ENCODE measurements around the gene DOCK2.

Gene DOCK2

DNA sequence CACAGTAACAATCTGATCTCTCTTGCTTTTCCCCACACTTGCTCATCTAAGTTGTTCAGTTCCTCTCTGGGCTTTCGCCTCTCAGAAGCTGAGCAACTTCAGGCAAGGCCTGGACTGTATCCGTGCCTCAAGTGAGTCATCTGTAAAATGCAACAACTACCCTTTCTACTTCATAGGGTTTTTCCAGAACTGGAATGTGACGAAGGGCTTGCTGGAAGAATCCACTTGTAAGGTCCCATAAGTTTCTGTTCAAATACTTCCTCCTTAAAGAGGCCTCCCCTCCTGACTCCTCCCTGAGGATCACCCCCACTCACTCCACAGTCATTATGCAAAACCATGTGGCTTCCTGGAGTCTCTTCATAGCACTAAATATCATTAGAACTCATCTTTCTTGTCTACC, 360.7 kb downstream of the DOCK2 start:
- H4K20me1 ChIP-seq (ENCODE audit: control insufficient read depth, insufficient read depth, low read depth, low read length): no peaks in the 10 kb centered on the region
- H3F3A ChIP-seq (ENCODE audit: control insufficient read depth, insufficient read depth): no peaks in the 10 kb centered on the region
- no peaks in the 10 kb centered on the region for H3K27me3 ChIP-seq (ENCODE audit: control insufficient read depth, low read length)
- H3K9me3 ChIP-seq (ENCODE audit: control insufficient read depth, insufficient read depth, low read length): no peaks in the 10 kb centered on the region
- H3K4me1 ChIP-seq (ENCODE audit: control insufficient read depth, low read length): peaks cover 17% of the 10 kb centered on the region
- H3K9me2 ChIP-seq (replicated peaks; ENCODE audit: control insufficient read depth, low read length): no peaks in the 10 kb centered on the region
- peak overlapping the region; percentile 38 for H3K4me2 ChIP-seq (ENCODE audit: low read length)
- H3K36me3 ChIP-seq (ENCODE audit: control insufficient read depth, low read length): peaks cover 63% of the 10 kb centered on the region
- TF ChIP-seq CTCF (IDR thresholded peaks at IDR 0.05; ENCODE audit: low read depth, low read length, poor library complexity, severe bottlenecking): no peak
- no peak for TF ChIP-seq EZH2phosphoT487 (IDR thresholded peaks at IDR 0.05; ENCODE audit: borderline replicate concordance, low read length)
- H3K79me2 ChIP-seq (ENCODE audit: control insufficient read depth, low read length): no peaks in the 10 kb centered on the region
- 0 out of 2 replicates have a peak overlapping the region, but pooled peaks have one; percentile 1 for H3K4me3 ChIP-seq (ENCODE audit: low read length)
- H3K27ac ChIP-seq (ENCODE audit: low read depth, low read length): peak overlapping the region; percentile 20

- Histone ChIP-seq H3K9me3 (ENCODE audit: control insufficient read depth, insufficient read depth, low read length) (no peaks in the 10 kb centered on the region), H3K4me1 (ENCODE audit: control insufficient read depth, low read length) (peaks cover 17% of the 10 kb centered on the region), H3K79me2 (ENCODE audit: control insufficient read depth, low read length) (no peaks in the 10 kb centered on the region), H3K27me3 (ENCODE audit: control insufficient read depth, low read length) (no peaks in the 10 kb centered on the region), H3F3A (ENCODE audit: control insufficient read depth, insufficient read depth) (no peaks in the 10 kb centered on the region), H3K4me3 (ENCODE audit: low read length) (no peak overlapping the region), H3K4me2 (ENCODE audit: low read length) (no peak overlapping the region), H4K20me1 (ENCODE audit: control insufficient read depth, insufficient read depth, low read depth, low read length) (no peaks in the 10 kb centered on the region), H3K9me2 (replicated peaks; ENCODE audit: control insufficient read depth, low read length) (no peaks in the 10 kb centered on the region), H3K27ac (ENCODE audit: low read depth, low read length) (no peak overlapping the region), H3K36me3 (ENCODE audit: control insufficient read depth, low read length) (peaks cover 59% of the 10 kb centered on the region)
- TF ChIP-seq CTCF (IDR thresholded peaks at IDR 0.05; ENCODE audit: low read depth, low read length, poor library complexity, severe bottlenecking): no peak
- TF ChIP-seq EZH2phosphoT487 (IDR thresholded peaks at IDR 0.05; ENCODE audit: borderline replicate concordance, low read length): no peak
These were observed 362.5 kb downstream of the DOCK2 start for GRCh38 chr5:169999621-170000020.

DNA sequence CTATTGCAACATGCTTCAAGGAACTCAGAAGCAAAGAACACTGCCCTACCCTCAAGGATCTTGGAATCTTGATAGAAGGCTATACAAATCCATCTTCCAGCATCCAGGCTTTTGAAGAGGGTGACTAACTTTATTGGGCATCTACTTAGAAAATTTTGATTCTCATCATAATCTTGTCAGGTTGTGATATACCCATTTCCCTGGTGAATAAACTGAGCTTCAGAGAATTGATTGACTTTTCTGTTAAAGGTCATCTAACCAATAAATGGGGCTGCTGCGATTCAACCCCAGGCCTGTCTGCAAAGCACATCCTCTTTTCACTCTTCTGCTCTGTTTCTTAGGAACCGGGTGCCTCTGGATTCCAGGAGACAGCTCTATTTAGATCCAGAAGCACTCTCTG, 363.1 kb downstream of the DOCK2 start:
- Histone ChIP-seq H3F3A (ENCODE audit: control insufficient read depth, insufficient read depth) (no peaks in the 10 kb centered on the region), H3K4me2 (ENCODE audit: low read length) (no peak overlapping the region)

More for the DNA sequence above, 363.1 kb downstream of the DOCK2 start:
- no peaks in the 10 kb centered on the region for H3K9me3 ChIP-seq (ENCODE audit: control insufficient read depth, insufficient read depth, low read length)
- H3K27ac ChIP-seq (ENCODE audit: low read depth, low read length): no peak overlapping the region
- no peak for TF ChIP-seq CTCF (IDR thresholded peaks at IDR 0.05; ENCODE audit: low read depth, low read length, poor library complexity, severe bottlenecking)
- TF ChIP-seq EZH2phosphoT487 (IDR thresholded peaks at IDR 0.05; ENCODE audit: borderline replicate concordance, low read length): no peak
- H3K4me1 ChIP-seq (ENCODE audit: control insufficient read depth, low read length): peaks cover 17% of the 10 kb centered on the region
- no peaks in the 10 kb centered on the region for H3K79me2 ChIP-seq (ENCODE audit: control insufficient read depth, low read length)
- no peaks in the 10 kb centered on the region for H3K9me2 ChIP-seq (replicated peaks; ENCODE audit: control insufficient read depth, low read length)
- H3K4me3 ChIP-seq (ENCODE audit: low read length): no peak overlapping the region
- peaks cover 58% of the 10 kb centered on the region for H3K36me3 ChIP-seq (ENCODE audit: control insufficient read depth, low read length)
- H3K27me3 ChIP-seq (ENCODE audit: control insufficient read depth, low read length): no peaks in the 10 kb centered on the region
- H4K20me1 ChIP-seq (ENCODE audit: control insufficient read depth, insufficient read depth, low read depth, low read length): no peaks in the 10 kb centered on the region

Measured in DOHH2 (cell line).